HG03575 (cell line): ENCODE data around the gene GRM4.
"Not testable (repeated sequence)": the region's sequence is repeated elsewhere in the genome, so short reads cannot be mapped to it uniquely, and the experiment has no call there.

ENCODE experiments used
- ATAC-seq: cut with Tn5 transposase; IDR thresholded peaks from one replicate; pipeline ENCODE4 v1.9.1; 2021; ENCODE audit not compliant: unreplicated experiment, insufficient number of reproducible peaks, low FRiP score; ENCODE audit errors: extremely low read depth

Gene GRM4

DNA sequence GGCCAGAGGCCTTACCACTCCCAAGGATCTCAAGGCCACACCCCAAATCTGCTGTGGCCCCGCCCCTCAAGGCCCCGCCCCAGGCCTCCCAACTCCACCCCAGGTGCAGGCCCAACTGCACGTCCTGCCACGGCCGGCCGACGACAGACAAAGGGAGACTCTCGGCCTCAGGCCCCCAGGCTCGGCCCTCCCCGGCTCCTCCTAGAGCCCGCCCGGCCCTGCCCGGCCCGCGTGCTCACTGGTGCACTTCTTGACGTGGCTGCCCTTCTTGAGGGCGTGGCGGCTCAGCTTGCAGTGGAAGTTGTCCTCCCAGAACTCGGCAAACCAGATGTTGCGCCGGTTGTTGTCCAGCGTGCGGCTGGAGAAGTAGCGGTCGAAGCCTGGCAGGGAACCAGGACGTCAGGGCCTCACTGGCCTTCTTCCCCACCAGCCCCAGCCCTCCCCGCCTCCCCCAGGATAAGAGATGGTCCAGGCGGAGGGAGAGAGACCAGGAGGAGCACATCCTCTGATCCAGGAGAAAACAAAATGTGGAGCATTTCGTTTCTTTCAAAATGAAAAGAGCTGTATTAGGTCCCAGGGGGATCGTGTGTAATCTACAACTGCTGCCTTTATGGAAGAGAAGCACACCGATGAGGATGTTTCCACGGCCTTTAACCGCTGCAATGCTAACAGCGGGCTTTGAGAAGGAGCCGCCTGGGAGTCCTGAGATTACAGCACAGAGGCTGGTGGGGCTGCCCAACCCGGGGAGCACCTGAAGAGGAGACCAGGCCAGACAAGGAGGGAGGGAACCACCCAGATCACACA, 89.4 kb downstream of the GRM4 start:
- ATAC-seq = no peak

DNA sequence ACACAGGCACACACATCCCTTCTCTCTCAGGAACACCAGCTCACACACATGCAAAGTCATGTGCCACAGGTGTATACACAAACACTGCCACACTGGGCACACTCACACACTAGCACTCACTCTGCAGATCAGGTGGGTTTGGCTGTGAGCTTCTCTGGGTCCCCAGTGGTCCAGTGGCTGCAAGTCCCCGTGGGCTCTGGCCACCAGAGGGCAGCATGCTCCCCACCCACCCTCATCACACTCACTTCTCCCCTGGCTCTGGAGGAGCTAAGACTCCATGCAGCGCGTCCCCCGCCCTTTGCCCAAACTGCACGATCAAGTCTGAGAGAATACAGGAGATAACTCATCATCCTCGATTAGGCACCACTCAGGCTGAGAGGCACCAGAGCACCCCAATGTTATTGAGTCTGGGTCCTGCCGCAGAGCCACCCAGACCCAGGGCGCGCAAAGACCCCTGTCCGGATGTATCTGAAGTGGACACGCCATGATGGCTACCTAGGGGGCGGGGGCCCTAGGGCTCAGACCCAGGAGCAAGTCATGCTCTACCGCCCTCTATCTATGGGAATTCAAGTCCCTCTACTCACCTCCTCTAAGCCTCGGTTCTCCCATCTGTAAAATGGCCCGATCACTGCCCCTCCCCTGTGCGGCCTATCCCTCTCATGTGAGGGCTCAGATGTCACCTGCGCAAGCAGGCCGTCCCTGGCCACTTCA, 90.5 kb downstream of the GRM4 start:
- no peak for ATAC-seq

DNA sequence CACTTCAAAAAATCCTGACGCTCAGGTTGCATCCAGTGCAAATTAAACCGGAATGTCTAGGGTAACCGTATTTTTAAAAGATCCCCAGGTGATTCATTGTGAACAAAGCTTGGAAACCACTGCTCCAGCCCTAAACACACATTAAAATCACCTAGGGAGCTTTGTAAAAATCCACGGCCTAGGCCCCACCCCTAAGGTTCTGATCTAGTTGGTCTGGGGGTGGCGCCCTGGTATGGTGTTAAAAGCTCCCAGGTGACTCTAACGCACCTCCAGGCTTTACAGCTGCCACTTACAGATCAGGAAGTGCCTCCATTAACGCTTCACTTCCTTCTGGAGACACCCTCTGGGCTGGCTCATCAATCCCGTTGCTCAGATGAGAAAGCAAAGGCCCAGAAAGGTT, 92.2 kb downstream of the GRM4 start:
- ATAC-seq = no peak

DNA sequence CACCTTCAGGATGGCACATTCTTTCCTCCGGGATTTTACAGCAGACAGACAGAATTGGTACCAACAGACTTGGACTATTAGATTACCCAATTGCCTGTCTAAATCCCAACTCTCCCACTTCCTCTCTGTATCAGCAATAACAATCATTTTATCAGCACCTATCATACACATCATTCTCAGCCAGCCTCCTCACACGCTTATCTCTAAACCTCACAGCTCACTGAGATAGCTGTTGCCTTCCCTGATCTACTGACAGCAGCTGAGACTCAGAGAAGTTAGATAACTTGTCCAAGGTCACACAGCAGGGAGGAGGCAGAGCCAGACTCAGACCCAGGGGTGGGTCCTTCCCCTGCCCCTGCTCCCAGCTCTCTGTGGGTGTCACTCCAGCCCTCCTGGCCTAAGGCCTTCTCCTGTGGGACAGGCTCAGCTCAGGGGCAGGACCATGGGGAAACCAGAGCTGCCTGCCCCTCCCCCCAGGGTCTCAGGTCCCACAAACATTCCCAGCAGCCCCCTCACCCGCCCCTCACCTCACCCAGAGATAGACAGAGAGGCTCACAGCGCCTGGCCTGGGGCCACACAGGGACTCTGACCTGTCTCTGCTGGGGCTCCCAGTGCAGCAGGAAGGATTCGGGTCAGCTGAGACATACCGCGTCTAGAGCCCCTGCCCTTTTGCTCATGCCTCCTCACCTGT, 92.8 kb downstream of the GRM4 start:
- no peak for ATAC-seq

DNA sequence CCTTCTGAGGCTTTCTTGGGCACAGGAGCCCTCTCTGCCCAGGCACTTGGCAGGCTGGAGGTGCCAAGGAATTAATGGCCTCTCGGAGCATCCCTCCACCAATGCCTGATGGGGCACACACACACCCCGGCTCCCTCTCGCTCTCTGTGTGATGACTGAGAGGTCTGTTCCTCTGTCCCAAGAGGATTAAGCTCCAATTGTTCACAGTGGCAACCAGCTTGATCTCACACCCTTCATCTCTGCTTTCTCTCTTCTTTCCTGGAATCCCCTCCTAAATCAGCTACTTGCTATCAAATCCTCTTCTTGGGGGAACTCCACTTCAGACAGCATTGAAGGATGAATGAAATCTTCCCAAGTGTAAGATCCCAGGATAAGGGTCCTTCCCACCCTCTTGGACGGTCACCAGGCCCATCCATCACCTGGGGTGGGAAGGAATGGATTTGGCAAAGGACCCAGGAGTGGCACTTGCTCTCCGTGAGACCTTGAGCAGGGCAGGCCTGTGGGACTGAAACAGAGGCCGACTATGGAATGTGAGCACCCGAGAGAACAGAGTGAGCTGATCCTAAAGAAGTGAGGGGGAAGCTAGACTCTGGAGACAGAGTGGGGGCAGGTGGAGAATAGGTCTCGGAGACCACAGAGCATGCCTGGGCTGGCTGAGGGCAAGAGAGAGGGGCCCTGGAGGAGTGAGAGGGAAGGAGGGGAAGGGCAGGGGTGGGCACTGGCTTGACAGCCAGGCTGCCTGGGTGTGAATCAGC, 93.6 kb downstream of the GRM4 start:
- ATAC-seq = no peak

DNA sequence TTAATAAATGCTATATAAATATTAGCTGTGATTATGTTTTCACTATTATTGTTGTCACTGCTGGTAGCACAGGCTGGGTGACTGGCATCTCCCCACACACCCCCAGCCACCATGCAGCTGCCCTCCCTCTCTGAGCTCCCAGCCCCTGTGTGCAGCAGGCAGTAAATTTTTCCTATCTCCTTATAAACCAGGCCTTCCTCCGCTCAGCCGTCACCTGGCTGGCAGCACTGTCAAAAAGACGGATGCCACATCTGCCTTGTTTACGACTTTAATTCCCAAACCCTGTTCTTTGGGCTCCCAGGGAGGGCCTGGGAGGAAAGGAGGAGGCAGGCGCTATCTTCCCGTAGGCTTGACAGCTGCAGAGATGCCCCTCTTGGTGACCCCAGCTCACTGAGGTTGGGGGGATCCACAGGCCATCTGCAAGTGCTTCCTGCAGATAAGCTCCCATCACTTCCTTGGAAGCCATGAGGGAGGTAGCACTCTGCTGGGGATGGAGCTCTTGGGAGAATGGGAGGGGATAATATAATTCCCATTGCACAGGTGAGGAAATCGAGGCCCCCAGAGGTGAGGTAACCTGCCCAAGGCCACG, 94.5 kb downstream of the GRM4 start:
- no peak for ATAC-seq

DNA sequence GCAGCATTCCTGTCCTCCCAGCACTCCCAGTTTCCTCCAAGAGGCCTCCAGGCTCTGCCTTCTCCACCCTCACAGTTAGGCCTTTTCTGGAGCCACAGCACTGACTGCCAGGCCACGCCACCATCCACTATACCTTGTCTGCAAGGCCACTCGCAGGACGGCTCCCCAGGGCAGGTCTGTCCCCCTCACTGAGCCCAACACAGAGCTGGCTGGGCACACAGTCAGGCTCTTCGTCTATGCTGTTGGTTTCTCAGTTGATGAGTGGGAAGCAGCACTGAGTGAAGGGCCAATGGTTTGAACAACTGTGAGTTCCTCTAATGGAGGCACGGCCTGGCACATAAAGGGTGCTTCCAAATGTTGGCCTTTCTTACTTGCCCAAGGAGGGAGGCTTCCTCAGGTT, 95.2 kb downstream of the GRM4 start:
- no peak for ATAC-seq

DNA sequence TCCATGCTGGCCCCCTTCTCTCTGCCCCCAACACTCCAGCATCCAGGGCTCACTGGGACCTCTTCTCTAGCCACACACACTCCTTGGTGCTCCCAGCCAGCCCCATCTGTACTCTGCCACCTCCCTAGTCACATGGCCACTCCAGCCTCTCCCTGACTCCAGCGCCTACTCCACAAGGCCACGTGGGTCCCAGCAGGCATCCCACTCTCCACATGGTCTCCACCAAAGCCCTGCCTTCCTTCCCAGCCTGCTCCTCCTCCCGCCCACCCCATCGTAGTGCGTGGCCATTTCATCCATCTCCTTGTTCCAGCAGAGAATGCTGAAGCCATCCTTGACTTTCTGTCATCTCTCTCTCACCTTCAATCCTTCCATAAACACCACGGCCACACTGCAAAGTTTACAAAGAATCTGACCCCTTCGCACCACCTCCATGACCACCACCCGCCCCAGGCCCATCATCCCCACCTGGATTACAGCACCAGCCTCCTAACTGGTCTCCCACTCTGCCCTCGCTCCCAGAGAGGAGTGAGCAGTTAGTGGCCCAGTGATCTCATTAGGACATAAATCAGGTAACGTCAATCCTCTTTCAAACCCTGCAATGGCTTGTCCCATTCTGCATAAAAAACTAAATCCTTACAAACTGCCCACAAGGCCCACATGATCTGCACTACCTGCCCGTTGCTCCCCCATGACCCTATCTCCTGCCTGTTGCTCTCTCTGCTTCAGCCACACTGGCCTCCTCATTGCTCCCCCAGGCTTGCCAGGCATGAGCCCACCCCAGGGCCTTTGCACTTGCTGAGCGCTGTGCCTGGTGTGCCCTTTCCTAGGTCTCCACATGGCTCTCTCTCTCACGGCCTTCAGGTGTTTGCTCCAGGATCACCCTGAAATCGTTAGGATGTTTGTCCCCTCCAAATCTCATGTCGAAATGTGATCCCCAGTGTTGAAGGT, 96.2 kb downstream of the GRM4 start:
- no peak for ATAC-seq

DNA sequence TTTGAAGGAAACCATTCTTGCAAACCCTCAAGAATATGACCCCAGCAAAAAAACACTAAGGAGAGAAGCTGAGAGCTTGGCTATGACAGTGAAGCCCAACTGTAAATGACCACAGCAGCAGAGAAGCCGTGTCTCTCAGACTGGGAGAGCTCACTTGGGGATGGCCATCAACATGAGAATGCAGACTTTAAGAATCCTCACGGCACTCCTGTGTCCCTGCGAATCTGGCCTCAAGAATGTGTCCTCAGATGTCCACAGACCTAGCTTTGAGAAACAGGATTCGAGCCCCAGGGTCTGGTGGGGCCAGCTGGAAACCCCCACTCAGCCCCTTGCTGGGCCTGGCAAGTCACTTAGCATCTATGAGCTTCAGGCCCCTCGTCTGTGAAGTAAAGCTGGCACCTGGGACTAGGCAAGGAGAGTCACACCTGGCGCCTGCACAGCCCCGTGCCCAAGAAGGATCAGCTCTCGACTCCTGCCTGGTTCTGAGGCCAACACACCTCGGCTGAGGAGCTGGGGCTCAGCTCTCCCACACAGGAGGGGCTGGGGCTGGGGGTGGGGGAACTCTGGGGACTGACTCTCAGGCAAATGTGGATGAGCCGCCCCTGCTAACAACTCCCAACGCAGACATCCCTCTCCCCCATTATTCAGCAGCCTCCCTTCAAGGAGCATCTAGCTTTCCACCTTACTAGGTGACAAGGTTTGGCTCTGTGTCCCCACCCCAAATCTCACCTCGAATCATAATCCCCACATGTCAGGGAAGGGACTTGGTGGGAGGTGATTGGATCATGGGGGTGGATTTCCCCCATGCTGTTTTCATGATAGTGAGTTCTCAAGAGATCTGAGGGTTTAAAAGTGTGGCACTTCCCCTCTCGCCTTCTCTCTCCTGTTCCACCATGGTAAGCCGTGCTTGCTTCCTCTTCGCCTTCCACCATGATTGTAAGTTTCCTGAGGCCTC, 97.7 kb downstream of the GRM4 start:
- ATAC-seq = no peak

DNA sequence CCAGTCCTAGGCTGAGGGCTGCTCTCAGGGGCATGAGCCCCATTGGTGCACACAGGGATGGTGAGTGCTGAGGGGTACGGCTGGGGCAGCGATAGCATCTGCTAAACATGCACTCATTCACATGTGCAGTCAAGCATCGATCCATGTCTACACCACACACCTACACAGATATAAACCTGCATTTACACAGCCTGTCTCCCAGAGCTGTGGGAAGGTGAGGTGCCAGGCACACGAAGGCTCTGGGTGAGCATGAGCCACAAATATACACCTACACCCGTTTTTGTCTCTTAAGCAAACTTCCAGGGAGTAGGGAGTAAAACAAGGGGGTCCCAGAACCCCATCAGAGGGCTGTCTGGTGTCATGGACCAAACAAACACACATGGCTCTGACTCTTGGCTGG, 99.3 kb downstream of the GRM4 start:
- ATAC-seq = no peak

DNA sequence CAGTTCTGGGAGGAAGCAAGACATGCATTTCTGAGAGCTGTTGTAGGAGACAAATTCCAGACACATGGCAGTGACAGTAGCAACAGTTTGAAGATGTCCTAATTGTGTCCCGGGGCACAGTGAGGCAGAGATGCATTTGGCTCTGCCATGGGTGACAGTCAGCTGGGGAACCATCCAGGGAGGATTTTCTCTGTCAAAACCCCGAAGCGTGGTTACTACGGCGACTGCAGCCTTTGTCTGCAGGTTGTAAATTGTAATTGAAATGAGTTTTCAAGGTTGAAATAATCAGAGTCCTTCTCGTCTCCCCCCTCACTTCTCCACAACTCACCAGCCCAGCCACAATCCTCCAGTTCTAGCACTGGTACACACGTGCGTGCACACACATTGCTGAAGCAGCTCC, 100.1 kb downstream of the GRM4 start:
- no peak for ATAC-seq

DNA sequence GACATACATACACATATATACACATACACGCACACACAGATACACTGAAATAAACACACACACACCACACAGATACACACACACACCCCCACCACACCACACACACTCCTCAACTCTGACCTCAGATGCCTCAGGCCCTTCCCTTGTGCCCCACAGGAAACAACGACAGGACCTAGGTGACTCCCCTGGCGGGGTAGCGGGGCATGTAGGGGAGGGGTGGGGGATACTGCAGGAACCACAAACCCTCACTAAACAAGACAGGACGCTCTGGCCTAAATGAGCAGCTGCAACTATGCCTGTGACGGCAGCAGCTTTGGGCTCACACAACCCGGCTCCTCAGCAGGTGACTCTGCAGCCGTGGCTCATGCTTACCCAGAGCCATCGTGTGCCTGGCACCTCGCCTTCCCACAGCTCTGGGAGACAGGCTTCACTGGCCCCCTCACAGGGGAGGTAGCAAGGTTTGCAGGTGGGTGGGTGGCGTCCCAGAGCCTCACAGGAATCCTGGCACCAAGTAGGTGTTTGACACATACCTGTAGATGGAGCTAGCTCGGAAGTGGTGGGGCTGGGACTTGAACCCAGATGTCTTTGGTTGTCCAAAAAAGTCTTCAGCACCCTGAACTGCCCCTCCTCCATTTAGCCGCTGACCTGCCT, 100.8 kb downstream of the GRM4 start:
- no peak for ATAC-seq

DNA sequence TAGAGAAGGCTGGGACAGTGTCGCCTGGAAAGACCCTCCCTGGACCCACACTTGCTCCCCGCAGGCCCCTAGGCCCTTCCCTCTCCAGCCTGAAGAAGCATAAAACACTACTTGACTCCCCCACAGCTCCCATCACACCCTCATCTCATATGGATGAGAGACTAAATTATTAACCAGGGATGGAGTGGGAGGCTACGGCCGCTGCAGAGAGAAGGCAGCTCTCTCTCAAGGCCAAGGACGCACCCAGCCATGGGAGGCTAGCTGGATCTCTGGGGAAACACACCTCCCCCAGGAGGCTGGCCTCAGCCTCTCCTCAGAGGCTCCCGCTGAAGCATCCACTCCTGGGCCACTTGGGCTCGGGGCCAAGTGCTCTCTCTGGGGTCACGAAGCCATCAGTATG, 102.5 kb downstream of the GRM4 start:
- ATAC-seq = no peak

DNA sequence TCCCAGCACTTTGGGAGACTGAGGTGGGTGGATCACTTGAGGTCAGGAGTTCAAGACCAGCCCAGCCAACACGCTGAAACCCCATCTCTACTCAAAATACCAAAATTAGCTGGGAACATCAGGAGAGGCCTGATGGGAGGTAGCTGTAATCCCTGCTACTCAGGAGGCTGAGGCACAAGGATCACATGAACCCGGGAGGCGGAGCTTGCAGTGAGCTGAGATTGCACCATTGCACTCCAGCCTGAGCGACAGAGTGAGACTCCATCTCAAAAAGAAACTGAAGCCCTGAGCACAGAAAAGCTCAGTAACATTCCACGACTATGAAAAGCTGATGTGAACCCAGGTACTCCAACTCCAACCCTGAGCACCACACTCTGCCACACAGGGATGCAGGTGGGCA, 103.9 kb downstream of the GRM4 start:
- not testable (repeated sequence) for ATAC-seq

DNA sequence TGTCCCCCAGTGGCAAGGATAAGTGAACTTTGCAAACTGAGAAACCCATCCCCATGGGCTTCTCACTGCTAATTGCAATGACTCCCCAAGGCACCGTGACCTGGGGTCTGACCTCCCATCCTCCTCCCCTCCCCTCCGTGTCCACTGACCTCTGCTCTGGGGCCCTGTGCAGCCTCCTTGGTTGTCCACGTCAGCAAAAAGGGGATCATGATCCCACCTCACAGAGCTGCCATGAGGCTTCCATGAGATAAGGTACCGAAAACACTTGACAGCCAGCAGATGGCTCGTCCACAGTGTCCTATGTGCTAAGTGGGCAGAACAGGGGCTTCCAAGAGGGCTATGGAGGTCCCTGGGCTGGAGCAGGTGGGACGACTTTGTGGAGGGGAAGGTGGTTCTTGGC, 104.5 kb downstream of the GRM4 start:
- no peak for ATAC-seq

DNA sequence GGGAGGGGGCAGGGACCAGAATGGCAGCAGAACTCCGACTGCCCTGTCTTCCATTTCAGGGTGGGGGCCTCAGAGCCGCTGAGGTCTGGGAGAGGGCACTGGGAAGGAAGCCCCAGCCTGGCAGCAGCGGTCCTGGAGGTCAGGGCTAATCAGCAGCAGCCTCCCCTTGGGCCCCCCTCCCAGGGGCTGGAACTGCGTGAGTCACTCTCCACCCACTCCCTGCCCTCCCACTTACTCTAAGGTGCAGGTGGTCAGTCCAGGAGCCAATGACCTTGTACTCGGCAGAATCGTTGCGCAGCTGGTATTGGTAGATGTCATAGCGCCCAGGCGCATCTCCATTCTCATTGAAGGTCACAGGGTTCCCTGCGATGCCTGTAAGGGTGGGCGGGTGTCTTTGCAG, 105.9 kb downstream of the GRM4 start:
- no peak for ATAC-seq

DNA sequence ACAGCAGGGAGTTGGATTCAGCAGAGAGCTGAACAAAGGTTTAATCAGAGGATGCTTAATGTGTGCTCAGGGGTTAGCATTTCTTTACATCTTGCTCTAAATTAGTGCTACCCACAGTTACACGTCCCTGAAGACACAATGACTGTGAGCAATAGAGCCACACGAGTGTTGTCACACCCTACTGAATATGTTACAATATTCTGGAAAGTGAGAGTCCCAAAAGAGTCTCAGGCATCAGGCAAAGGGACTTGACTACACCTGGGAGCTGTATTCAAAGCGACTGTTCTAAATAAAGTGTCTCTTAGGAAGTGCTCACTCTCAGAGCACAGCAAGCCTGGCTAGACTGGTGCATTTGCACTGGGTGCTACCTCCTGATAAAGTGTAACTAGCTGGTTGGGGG, 108.7 kb downstream of the GRM4 start:
- no peak for ATAC-seq
